T-helper 1 cell (primary cell): Measurements from ENCODE around the gene PRAMEF8.
"Not testable (repeated sequence)": the region's sequence is repeated elsewhere in the genome, so short reads cannot be mapped to it uniquely, and the experiment has no call there.

Experiments used
- DNase-seq, 5 donors: peaks; one replicate each; pipeline ENCODE4 v3.0.0-alpha.2; 2012 to 2020
- total RNA-seq, 4 donors: gene quantifications; one replicate each; lab custom pipeline; 2026; lab: John Stamatoyannopoulos, UW

PRAMEF8 gene
- total RNA-seq = 0 reads per million in 4 donors

DNA sequence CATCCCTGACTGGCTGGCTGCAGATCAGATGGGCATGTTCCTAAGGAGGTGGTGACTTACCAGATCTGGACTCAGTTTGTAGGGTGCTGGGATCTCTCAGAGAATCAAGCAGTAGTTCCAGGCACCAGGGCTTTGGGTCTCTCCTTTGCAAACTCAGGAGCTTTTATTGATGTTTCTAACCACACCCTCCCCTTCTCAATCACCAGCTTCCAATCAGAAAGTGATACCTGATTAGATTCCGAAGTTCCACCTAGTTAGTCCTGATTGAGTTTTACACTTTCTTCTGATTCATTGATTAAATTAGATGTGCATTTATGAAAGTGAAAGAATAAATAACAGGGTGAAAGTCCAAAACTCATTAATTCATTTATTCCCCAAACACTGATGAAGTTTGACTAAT is at the start of gene PRAMEF8:
Gene PRAMEF8 (minus strand): TSS at position 101 of the 400 bp plus-strand sequence. CDS start 1,046 bp downstream, outside the sequence.
- DNase-seq = not testable (repeated sequence)

DNA sequence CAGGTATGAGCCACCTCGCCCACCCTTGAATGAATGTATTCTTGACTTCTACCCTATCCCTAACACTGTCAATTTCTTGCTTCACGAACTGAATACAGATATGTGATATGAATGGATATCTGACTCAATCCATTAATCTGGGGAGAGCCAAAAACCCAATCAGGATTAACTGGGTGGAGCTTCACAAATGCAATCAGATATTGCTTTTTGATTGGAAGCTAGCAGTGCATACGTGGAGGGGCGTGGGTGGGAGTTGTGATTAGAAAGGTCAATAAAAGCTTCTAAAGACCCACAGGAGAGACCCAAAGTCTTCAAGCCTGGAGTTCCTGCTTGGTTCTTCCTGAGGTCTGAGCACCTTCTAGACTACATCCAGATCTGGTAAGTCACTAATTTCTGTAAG is 30.3 kb upstream of the PRAMEF8 start, which contains the start of gene PRAMEF15:
Gene PRAMEF15 (plus strand): TSS at position 301 of the 400 bp plus-strand sequence. CDS start 2,827 bp downstream, outside the sequence.
- DNase-seq = not testable (repeated sequence)

DNA sequence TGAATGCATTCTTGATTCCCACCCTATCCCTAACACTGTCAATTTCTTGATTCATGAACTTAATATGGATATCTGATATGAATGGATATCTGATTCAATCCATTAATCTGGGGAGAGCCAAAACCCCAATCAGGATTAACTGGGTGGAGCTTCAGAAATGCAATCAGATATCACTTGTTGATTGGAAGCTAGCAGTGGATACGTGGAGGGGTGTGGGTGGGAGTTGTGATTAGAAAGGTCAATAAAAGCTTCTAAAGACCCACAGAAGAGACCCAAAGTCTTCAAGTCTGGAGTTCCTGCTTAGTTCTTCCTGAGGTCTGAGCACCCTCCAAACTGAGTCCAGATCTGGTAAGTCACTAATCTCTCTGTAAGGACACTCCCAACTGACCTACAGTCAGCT is 18.3 kb upstream of the PRAMEF8 start, which contains the start of gene PRAMEF33:
Gene PRAMEF33 (plus strand): TSS at position 301 of the 400 bp plus-strand sequence. CDS start 2,416 bp downstream, outside the sequence.
- not testable (repeated sequence) for DNase-seq

DNA sequence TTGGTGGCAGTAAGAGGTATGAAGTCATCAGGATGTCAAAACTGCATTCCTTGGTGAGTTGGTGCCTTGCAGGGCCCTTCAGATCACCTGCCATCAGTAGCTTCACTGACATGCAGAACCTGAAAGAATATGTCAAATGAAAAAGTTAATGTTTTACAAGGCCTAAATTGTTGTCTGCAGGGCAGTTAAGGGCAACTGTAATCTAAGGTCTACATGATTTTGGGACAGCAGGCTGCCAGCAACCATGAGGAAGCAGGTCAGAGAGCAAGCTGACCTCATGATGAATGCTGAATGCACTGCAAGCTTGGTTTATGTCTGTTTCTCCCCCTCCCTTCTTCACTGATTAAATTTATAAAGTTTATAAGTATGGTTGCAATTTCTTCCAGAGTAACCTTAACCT is 17.3 kb upstream of the PRAMEF8 start:
- not testable (repeated sequence) for DNase-seq

DNA sequence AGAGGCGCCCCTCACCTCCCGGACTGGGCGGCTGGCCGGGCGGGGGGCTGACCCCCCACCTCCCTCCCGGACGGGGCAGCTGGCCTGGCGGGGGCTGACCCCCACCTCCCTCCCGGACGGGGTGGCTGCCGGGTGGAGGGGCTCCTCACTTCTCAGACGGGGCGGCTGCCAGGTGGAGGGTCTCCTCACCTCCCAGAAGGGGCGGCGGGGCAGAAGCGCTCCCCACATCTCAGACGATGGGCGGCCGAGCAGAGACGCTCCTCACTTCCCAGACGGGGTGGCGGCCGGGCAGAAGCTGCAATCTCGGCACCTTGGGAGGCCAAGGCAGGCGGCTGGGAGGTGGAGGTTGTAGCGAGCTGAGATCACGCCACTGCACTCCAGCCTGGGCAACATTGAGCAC is 13.8 kb upstream of the PRAMEF8 start:
- not testable (repeated sequence) for DNase-seq

DNA sequence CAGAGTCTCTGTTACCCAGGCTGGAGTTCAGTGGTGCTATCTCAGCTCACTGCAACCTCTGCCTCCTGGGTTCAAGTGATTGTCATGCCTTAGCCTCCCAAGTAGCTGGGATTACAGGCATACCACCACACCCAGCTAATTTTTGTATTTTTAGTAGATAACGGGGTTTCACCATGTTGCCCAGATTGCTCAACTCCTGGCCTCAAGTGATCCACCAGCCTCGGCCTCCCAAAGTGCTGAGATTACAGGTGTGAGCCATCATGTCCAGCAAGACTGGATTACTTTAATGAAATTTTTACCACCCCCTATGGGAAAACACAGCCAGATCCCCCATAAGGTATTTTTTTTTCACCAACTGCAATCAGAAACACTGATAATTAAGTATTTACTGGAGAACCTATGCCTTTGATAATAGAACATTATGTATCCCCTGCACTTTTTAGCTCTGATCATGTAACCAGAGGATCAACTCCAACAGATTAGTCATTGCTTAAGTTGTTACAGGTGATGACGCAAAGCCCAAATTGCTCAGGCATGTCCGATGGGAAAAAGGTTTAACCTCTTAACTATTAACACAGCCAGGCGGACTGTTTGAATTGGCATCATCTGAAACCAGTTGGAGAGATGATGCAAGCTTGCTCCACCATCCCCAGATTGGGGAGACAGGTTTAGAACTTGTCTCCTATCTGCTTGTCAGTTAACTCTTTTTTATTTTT is 12.4 kb upstream of the PRAMEF8 start:
- DNase-seq = not testable (repeated sequence)

DNA sequence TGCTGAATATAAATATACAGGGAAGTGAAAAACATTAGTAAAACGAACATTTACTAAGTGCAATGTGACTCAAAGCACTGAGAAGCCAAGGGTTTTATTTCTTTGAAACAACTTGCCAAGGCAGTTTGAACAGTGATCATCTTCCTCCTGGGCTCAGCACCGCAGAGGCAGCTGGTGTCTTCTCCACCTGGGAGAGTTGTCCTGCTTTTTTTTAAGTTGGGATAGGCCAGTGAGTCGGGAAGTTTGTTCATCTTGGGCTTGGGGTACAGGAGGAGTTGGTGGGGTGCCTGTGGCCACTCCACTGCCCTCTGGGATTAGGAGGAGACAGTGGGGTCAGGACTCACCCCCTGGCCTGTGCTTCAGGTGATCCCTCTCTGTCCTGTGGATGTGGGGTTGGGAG is 4.1 kb upstream of the PRAMEF8 start:
- not testable (repeated sequence) for DNase-seq

DNA sequence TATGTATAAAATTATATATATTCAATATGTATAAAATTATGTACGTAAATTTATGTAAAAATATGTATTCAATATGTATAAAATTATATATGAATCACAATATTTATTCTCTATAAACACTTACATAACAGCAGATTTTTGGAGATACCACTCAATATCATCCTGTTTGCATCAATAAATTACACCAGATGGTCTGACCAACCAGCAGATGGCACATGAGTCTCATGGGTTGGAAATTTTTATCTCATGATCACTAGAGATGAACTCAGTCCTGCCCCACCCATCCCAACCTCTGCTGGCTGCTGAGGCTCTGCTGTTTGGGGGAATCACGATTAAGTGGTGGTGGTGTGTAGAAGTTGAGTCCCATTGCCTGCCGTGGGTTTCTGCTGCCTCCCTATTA is 5.3 kb downstream of the PRAMEF8 start:
- DNase-seq = not testable (repeated sequence)

DNA sequence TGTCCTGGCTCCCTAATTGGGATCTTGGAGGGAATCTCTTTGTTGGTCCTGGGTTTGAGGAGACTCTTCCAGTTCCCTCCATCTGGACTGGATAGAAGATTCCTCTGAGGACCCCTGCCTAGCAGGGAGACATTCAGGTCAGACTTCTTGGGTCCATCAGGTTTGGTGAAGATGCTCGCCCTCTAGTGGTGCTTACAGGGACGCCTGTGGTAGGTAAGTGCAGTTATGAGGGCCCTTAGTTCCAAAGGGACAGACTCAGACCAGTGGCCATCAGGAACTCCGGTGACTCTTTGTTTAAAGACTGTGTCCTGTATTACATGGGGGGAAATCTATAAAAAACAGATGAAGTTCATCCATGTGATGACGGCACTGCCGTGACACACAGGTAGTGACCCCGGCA is 7.9 kb downstream of the PRAMEF8 start:
- not testable (repeated sequence) for DNase-seq

DNA sequence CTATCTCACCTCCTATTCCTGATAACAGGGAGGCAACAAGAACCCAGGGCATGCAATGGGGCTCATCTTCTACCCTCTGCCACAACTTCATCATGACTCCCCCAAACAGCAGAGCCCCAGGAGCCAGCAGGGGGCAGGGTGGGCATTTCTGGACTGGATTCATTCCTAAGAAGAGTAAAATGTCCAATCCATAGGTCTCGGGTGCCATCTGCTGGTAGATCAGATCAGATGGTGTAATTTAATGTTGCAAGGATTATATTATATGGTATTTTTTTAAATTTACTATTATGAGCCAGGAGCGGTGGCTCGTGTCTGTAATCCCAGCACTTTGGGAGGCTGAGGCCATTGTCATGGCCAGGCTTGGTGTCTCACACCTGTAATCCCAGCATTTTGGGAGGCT is 19.8 kb downstream of the PRAMEF8 start:
- DNase-seq = not testable (repeated sequence)

DNA sequence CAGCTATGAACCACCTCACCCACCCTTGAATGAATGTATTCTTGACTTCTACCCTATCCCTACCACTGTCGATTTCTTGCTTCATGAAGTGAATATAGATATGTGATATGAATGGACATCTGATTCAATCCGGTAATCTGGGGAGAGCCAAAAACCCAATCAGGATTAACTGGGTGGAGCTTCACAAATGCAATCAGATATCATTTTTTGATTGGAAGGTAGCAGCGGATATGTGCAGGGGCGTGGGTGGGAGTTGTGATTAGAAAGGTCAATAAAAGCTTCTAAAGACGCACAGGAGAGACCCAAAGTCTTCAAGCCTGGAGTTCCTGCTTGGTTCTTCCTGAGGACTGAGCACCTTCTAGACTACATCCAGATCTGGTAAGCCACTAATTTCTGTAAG is 31.0 kb downstream of the PRAMEF8 start, which contains the start of gene PRAMEF5:
Gene PRAMEF5 (plus strand): TSS at position 301 of the 400 bp plus-strand sequence. CDS start 5,071 bp downstream, outside the sequence.
- DNase-seq = not testable (repeated sequence)

DNA sequence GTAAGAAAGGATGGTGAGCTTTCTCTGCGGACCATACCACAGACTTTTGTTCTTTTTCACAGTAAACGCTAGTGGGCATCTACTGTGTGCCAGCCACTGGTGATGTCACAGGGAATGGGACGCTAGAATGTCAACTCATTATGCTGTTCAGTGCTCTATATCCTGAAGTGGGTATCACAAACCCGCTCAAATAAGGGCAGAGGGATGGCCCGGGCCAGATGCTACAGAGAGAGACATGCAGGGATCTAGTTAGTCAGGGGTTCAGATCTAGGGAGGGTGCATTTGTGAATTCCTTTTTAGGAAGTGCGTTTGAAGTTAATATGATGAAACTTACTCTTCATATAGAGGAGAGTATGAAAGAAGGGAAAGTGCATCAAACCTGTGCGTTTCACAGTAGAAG is 37.8 kb downstream of the PRAMEF8 start:
- DNase-seq = not testable (repeated sequence)

DNA sequence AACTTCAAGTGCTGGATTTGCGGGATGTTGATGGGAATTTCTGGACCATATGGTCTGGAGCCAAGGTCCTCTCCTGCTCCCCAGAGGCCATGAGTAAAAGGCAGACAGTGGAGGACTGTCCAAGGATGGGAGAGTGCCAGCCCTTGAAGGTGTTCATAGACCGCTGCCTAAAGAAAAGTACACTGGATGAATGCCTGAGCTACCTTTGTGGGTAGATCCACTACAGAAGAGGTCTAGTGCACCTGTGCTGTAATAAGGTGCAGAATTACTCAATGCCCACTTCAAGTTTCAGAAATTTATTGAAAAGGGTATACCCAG is 38.4 kb downstream of the PRAMEF8 start:
- not testable (repeated sequence) for DNase-seq

DNA sequence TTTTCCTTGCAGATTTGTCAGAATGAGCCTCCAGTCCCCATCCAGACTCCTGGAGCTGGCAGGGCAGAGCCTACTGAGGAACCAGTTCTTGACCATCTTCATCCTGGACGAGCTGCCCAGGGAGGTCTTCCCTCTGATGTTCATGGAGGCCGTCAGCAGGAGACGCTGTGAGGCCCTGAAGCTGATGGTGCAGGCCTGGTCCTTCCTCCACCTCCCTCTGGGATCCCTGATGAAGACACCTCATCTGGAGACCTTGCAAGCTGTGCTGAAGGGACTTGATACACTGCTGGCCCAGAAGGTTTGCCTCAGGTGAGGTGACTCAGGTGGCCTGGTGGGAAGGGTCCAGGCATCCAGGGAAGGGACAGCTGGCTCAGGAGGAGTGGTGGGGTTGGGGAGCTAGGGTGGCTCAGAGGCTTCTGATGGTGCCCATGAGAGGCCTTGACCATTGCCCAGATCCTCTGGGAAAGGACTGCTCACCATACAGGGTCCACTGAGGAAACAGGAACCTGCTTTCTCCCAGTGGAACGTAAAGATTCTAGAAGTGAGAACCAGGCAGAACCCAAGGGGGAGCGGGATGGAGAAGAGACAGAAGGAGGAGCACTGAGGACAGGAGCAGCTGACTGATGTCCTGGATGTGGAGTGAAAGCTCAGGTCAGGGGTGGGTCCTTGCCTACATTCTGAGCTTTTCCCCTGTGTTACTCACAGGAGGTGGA is 38.9 kb downstream of the PRAMEF8 start:
- DNase-seq = not testable (repeated sequence)

DNA sequence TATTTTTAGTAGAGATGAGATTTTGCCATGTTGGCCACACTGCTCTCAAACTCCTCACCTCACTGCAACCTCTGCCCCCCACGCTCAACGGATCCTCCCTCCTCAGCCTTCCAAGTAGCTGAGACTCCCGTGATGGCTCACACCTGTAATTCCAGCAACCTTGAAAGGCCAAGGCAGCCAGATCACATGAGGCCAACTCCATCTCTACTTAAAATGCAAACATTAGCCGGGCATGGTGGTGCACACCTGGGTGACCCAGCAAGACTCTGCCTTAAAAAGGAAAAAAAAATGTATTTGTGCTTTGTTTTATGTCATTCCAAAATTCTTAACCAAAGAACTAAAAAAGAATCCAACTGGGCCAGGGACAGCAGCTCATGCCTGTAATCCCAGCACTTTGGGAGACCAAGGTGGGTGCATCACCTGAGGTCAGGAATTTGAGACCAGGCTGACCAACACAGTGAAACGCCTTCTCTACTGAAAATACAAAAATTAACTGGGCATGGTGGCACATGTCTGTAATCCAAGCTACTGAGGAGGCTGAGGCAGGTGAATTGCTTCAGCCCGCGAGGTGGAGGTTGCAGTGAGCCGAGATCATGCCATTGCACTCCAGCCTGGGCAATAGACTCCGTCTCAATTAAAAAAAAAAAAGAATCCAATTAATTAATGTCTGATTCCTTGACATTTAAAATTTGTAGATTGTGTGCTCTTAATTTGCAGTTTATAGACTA is 41.2 kb downstream of the PRAMEF8 start:
- not testable (repeated sequence) for DNase-seq

DNA sequence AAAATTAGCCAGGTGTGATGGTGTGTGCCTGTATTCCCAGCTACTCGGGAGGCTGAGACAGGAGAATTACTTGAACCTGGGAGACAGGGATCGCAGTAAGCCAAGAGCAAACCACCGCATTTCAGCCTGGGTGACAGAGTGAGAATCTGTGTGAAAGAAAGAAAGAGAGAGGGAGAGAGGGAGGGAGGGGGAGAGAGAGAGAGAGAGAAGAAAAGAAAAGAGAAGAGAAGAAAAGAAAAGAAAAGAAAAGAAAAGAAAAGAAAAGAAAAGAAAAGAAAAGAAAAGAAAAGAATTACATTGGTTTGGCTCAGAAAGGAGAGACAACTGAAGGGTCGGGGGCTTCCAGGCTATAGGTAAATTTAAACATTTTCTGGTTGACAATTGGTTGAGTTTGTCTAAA is 45.3 kb downstream of the PRAMEF8 start:
- not testable (repeated sequence) for DNase-seq

DNA sequence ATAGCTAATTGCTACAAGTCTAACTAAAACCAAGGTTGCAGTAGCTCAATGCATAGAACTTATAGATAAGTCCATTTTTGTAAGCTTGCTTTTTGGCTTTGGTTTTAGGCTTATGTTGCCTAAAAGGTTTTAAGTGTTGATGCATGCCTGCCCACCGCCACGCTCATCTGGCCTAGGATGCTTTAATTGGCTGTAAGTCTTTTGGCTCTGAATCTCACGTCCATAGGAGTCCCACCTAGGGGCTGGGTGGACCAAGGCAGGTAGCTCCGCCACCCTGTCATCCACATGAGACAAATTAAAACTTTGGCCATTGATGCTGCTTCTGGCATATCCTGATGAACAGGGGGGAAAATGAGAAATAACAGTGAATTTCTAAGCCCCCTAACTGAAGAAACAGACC is 47.4 kb downstream of the PRAMEF8 start:
- DNase-seq = not testable (repeated sequence)

DNA sequence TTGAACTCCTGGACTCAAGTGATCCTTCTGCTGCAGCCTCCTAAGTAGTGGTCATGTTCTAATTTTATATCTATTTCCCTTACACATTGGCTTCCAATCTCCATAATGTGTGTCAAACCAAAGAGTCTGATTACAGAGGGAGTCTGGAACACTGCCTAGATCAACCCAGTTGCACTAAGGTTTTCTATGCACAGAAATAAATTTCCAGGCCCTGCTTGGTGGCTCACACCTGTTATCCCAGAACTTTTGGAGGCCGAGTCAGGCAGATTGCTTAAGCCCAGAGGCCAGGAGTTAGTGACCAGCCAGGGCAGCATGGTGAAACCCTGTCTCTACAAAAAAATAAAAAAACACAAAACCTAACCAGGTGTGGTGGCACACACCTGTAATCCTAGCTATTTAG is 50.9 kb downstream of the PRAMEF8 start:
- not testable (repeated sequence) for DNase-seq

DNA sequence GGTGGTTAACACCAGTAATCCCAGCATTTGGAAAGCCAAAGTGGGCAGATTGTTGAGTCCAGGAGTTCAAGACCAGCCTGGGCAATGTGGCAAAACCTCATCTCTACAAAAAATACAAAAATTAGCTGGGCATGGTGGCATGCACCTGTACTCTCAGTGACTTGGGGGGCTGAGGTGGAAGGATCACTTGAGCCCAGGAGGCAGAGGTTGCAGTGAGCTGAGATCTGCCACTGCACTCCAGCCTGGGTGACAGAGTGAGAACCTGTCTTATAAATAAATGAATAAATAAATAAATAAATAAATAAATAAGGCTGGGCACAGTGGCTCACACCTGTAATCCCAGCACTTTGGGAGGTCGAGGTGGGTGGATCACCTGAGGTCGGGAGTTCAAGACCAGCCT is 52.9 kb downstream of the PRAMEF8 start:
- DNase-seq = not testable (repeated sequence)
